Measurements from ENCODE around the gene DNHD1.

GRCh38 chr11:6548121-6548520 is 51.0 kb downstream of the DNHD1 start:
- no peak for TF ChIP-seq CTCF (IDR thresholded peaks at IDR 0.05; ENCODE audit: insufficient read depth, low read length, poor library complexity, severe bottlenecking)
- TF ChIP-seq EZH2phosphoT487 (conservative IDR thresholded peaks at IDR 0.05; ENCODE audit: low read length): no peak

Data from SU-DHL-6 (cell line).